ENCODE measurements around the gene CFAP57. TPM values are rescaled to one million over a fixed set of nuclear protein-coding genes. Genes with fewer than 3 reads are reported as not detected.

Gene CFAP57
- total RNA-seq, 1 donor from 2014 or later: 4.1 TPM

DNA sequence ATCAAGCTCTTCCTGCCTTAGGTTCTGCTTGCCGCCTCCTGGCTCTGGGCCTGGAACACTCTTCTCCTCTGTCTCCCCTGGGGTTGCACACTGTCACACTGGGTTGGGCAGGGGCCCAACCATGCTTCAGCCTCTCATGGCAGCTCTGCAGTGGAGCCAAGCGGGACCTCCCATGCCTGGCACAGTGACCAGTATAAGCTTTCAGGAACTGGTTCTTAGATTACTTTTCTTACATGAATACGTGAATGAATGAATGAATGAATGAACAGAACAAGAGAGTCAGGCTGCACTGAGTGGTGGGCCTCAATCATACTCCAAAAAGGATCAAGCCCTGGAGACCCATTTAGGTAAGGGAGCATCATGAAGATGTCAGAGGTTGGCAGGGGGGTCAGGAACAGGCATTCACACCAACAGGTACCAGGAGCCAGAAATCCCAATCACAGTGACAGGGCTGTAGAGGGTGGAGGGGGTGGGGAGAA, 66.9 kb downstream of the CFAP57 start:
- H3K36me3 ChIP-seq: no peaks in the 10 kb centered on the region
- DNase-seq (no peak), ATAC-seq (no peak)
- no peak overlapping the region for H3K27ac ChIP-seq
- TF ChIP-seq, protein P1, sequence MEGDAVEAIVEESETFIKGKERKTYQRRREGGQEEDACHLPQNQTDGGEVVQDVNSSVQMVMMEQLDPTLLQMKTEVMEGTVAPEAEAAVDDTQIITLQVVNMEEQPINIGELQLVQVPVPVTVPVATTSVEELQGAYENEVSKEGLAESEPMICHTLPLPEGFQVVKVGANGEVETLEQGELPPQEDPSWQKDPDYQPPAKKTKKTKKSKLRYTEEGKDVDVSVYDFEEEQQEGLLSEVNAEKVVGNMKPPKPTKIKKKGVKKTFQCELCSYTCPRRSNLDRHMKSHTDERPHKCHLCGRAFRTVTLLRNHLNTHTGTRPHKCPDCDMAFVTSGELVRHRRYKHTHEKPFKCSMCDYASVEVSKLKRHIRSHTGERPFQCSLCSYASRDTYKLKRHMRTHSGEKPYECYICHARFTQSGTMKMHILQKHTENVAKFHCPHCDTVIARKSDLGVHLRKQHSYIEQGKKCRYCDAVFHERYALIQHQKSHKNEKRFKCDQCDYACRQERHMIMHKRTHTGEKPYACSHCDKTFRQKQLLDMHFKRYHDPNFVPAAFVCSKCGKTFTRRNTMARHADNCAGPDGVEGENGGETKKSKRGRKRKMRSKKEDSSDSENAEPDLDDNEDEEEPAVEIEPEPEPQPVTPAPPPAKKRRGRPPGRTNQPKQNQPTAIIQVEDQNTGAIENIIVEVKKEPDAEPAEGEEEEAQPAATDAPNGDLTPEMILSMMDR (IDR thresholded peaks at IDR 0.05): no peak
- intact Hi-C loops (cut with DNase I): loop anchor here (10.0 kb wide), 1 partner anchor 116 kb away; the partner anchor contains the start of gene CDC20
- no peaks in the 10 kb centered on the region for H3K9me3 ChIP-seq
- no peak overlapping the region for H3K4me3 ChIP-seq
- H3K4me1 ChIP-seq: peaks cover 16% of the 10 kb centered on the region
- no peaks in the 10 kb centered on the region for H3K27me3 ChIP-seq (ENCODE audit: low read depth)

DNA sequence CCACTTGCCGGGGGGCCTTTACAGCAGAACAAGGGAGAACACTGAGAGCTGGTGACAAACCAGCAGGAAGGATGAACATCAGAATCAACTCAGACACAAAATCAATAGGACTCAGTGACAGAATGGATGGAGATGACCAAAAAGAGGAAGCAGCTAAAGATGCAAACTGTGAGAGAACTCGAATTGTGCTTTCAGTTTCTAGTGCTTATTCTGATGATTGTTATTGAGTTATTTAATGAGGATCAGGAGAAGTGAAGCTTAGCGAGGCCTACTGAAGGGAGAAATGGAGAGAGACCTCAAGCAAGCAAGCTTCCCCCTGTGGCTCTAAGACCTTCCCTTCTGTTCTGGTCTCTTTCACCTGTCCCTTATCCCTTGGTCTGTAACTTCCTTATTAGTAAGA, 67.4 kb downstream of the CFAP57 start:
- Histone ChIP-seq H3K27ac (no peak overlapping the region), H3K36me3 (no peaks in the 10 kb centered on the region), H3K4me1 (peaks cover 16% of the 10 kb centered on the region), H3K9me3 (no peaks in the 10 kb centered on the region), H3K27me3 (ENCODE audit: low read depth) (no peaks in the 10 kb centered on the region), H3K4me3 (no peak overlapping the region)
- TF ChIP-seq, protein P1 (IDR thresholded peaks at IDR 0.05): no peak
- no peak for DNase-seq
- intact Hi-C loops (cut with DNase I): loop anchor here (10.0 kb wide), 1 partner anchor 115 kb away; the partner anchor contains the start of gene CDC20
- ATAC-seq: no peak

DNA sequence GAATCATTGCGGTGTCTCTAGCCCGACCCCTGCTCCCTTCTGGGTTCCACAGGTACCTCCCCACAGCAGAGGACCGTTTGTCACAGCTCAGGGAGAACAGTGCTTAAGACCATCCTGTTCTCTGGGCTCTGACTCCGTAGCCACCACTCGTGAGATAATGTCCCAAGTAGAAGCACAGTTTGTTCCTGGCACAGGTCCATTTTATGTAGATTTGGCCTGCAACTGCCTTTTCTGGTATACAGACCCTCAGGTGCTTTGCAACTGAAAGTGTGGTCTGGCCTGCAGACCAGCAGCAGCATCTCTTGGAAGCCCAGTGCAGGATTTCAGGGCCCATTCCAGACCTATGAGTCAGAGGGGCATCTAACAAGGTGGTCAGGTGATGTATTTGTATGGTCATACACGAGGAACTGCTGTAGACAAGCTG, 69.3 kb downstream of the CFAP57 start:
- DNase-seq (no peak), ATAC-seq (peak; percentile 31 to 55)
- Histone ChIP-seq H3K36me3 (no peaks in the 10 kb centered on the region), H3K27ac (no peak overlapping the region), H3K9me3 (no peaks in the 10 kb centered on the region), H3K4me3 (no peak overlapping the region), H3K4me1 (peaks cover 16% of the 10 kb centered on the region), H3K27me3 (ENCODE audit: low read depth) (no peaks in the 10 kb centered on the region)
- TF ChIP-seq, protein P1 (IDR thresholded peaks at IDR 0.05): no peak
- intact Hi-C loops (cut with DNase I): no loop called here

- ATAC-seq (no peak), DNase-seq (no peak)
- no peak overlapping the region for H3K4me3 ChIP-seq
- TF ChIP-seq, protein P1 (IDR thresholded peaks at IDR 0.05): no peak
- no peaks in the 10 kb centered on the region for H3K9me3 ChIP-seq
- no peaks in the 10 kb centered on the region for H3K27me3 ChIP-seq (ENCODE audit: low read depth)
- no peaks in the 10 kb centered on the region for H3K36me3 ChIP-seq
- H3K27ac ChIP-seq: no peak overlapping the region
- peaks cover 7% of the 10 kb centered on the region for H3K4me1 ChIP-seq
- intact Hi-C loops (cut with DNase I): no loop called here
Measured at GRCh38 chr1:43243299-43243698, 71.2 kb downstream of the CFAP57 start.

DNA sequence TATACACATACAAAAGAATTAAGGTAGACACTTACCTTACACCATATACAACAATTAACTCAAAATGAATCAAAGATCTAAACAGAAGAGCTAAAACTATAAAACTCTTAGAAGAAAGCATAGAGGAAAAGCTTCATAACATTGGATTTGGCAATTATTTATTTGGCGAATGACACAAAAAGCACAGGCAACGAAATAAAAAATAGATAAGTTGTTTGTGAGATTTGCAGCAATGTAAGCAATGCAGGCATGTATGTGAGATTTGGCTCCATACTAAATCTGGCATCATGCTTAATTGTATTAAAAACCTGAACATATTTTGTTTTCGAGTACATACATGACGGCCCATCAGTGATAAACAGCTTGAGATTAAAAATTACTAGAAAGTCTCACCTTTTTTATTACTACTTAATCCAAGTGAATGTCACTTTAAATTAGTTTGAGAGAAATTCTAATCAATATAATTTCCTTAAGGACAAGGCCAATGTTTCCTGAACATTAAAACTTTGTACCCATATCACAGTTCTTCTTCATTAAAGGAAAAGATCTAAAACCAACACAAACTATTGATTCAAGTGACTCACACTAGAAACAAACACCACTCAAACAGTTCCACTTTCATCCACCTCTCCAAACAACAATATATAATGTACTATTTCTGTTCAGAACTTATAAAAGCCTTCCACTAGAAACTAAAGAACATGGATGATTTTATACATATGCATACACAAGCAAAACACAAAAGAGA, 74.5 kb downstream of the CFAP57 start:
- H3K27me3 ChIP-seq (ENCODE audit: low read depth): no peaks in the 10 kb centered on the region
- no peak for DNase-seq
- TF ChIP-seq, protein P1 (IDR thresholded peaks at IDR 0.05): no peak
- intact Hi-C loops (cut with DNase I): no loop called here
- no peaks in the 10 kb centered on the region for H3K4me1 ChIP-seq
- no peaks in the 10 kb centered on the region for H3K36me3 ChIP-seq
- no peak for ATAC-seq
- H3K9me3 ChIP-seq: no peaks in the 10 kb centered on the region
- H3K27ac ChIP-seq: no peak overlapping the region
- no peak overlapping the region for H3K4me3 ChIP-seq

All from lower lobe of right lung (tissue), 2 donors.